ENCODE measurements around the gene ETV1. TPM values are rescaled to one million over a fixed set of nuclear protein-coding genes. Genes with fewer than 3 reads are reported as not detected.

Gene ETV1
- total and polyA plus RNA-seq, 11 donors: 9.6 to 118 (median 82.1) TPM

GRCh38 chr7:13879143-13879542, 110.3 kb downstream of the ETV1 start:
- no peak for TF ChIP-seq POLR2A (IDR thresholded peaks at IDR 0.05)
- TF ChIP-seq CTCF (IDR thresholded peaks at IDR 0.05): no peak
- H3K27me3 ChIP-seq: no peaks in the 10 kb centered on the region
- ATAC-seq (no peak), DNase-seq (no peak)
- no peak overlapping the region for H3K4me3 ChIP-seq
- no peaks in the 10 kb centered on the region for H3K4me1 ChIP-seq
- H3K27ac ChIP-seq: no peak overlapping the region
- intact Hi-C loops (cut with DNase I): no loop called here
- no peaks in the 10 kb centered on the region for H3K36me3 ChIP-seq
- no peaks in the 10 kb centered on the region for H3K9me3 ChIP-seq

- no peaks in the 10 kb centered on the region for H3K27me3 ChIP-seq
- H3K4me1 ChIP-seq: no peaks in the 10 kb centered on the region
- intact Hi-C loops (cut with DNase I): no loop called here
- TF ChIP-seq POLR2A (IDR thresholded peaks at IDR 0.05): no peak
- no peak for TF ChIP-seq CTCF (IDR thresholded peaks at IDR 0.05)
- no peak for DNase-seq
- H3K36me3 ChIP-seq: no peaks in the 10 kb centered on the region
- H3K27ac ChIP-seq: no peak overlapping the region
- H3K9me3 ChIP-seq: no peaks in the 10 kb centered on the region
- ATAC-seq: no peak
- H3K4me3 ChIP-seq: no peak overlapping the region
These were observed 111.3 kb downstream of the ETV1 start for GRCh38 chr7:13878154-13878553.

- Histone ChIP-seq H3K4me1 (no peaks in the 10 kb centered on the region), H3K27me3 (no peaks in the 10 kb centered on the region), H3K9me3 (no peaks in the 10 kb centered on the region), H3K36me3 (no peaks in the 10 kb centered on the region), H3K4me3 (no peak overlapping the region), H3K27ac (no peak overlapping the region)
- intact Hi-C loops (cut with DNase I): no loop called here
- no peak for TF ChIP-seq CTCF (IDR thresholded peaks at IDR 0.05)
- no peak for TF ChIP-seq POLR2A (IDR thresholded peaks at IDR 0.05)
- DNase-seq: no peak
- 76 to 85% (median 80%) methylated on average over 5 of the region's 5 CpGs for WGBS, 4 donors
- ATAC-seq: no peak
These were observed 113.9 kb downstream of the ETV1 start for GRCh38 chr7:13875496-13876074.

GRCh38 chr7:13874783-13875182, 114.7 kb downstream of the ETV1 start:
- Histone ChIP-seq H3K9me3 (no peaks in the 10 kb centered on the region), H3K4me1 (no peaks in the 10 kb centered on the region), H3K27me3 (no peaks in the 10 kb centered on the region), H3K36me3 (no peaks in the 10 kb centered on the region), H3K27ac (peak overlapping the region in 1 of 12 donors; percentile 4), H3K4me3 (peak overlapping the region in 5 of 12 donors; percentile 13 to 32 (median 24))
- ATAC-seq (peak in 1 of 4 donors; percentile 33), DNase-seq (no peak)
- intact Hi-C loops (cut with DNase I): no loop called here
- 55 to 64% (median 56%) methylated on average over 2 of the region's 2 CpGs for WGBS, 4 donors
- TF ChIP-seq CTCF (IDR thresholded peaks at IDR 0.05) (no peak), POLR2A (IDR thresholded peaks at IDR 0.05) (no peak)
